Stimulated activated CD4-positive, alpha-beta T cell treated with anti-CD3 and anti-CD28 coated beads, TNF-alpha, amount 100 ng/mL, for 4 hours (primary cell): Measurements from ENCODE around the gene HMOX1.
"Not testable (repeated sequence)": the region's sequence is repeated elsewhere in the genome, so short reads cannot be mapped to it uniquely, and the experiment has no call there.

Experiments used
- DNase-seq, 3 experiments: peaks; one replicate each; pipeline ENCODE4 v3.0.0-alpha.2; 2020; ENCODE audit warnings: low read depth in 3 of 3

HMOX1 gene

GRCh38 chr22:35349704-35350538 lies 31.0 kb upstream of the HMOX1 start:
- no peak for DNase-seq

- DNase-seq = peak; percentile 65 to 77 (median 73)
These were observed 30.1 kb upstream of the HMOX1 start for GRCh38 chr22:35350539-35351503.

GRCh38 chr22:35352214-35353111 lies 28.4 kb upstream of the HMOX1 start:
- peak in 1 of 3 experiments; percentile 20 for DNase-seq

- no peak for DNase-seq
These were observed 27.6 kb upstream of the HMOX1 start for GRCh38 chr22:35353318-35353717.

GRCh38 chr22:35354068-35354467 lies 26.8 kb upstream of the HMOX1 start:
- no peak for DNase-seq

GRCh38 chr22:35357883-35358621 lies 22.8 kb upstream of the HMOX1 start:
- no peak for DNase-seq

- no peak for DNase-seq
These were observed 21.4 kb upstream of the HMOX1 start for GRCh38 chr22:35359380-35360065.

GRCh38 chr22:35361001-35361558 lies 19.8 kb upstream of the HMOX1 start:
- DNase-seq = no peak

GRCh38 chr22:35363566-35364086 lies 17.3 kb upstream of the HMOX1 start:
- DNase-seq = no peak

GRCh38 chr22:35364230-35364629 lies 16.7 kb upstream of the HMOX1 start:
- not testable (repeated sequence) for DNase-seq

GRCh38 chr22:35367331-35367886 lies 13.5 kb upstream of the HMOX1 start:
- no peak for DNase-seq

GRCh38 chr22:35368386-35368785 lies 12.5 kb upstream of the HMOX1 start:
- no peak for DNase-seq

- no peak for DNase-seq
These were observed 10.9 kb upstream of the HMOX1 start for GRCh38 chr22:35369996-35370395.

GRCh38 chr22:35373781-35374180 lies 7.1 kb upstream of the HMOX1 start:
- no peak for DNase-seq

- DNase-seq = no peak
These were observed 5.9 kb upstream of the HMOX1 start for GRCh38 chr22:35375031-35375430.

GRCh38 chr22:35375526-35375925 lies 5.4 kb upstream of the HMOX1 start:
- DNase-seq = no peak

GRCh38 chr22:35376728-35377472 lies 4.0 kb upstream of the HMOX1 start:
- DNase-seq = no peak

- no peak for DNase-seq
These were observed 3.2 kb upstream of the HMOX1 start for GRCh38 chr22:35377735-35378134.

- DNase-seq = no peak
These were observed 2.3 kb upstream of the HMOX1 start for GRCh38 chr22:35378621-35379020.
